Neural crest cell (in vitro differentiated cells): ENCODE measurements around the gene ARHGAP22. TPM values are rescaled to one million over a fixed set of nuclear protein-coding genes. Genes with fewer than 3 reads are reported as not detected.

ENCODE experiments used
- DNase-seq: peaks from one replicate; pipeline ENCODE4 v3.0.0; 2021; ENCODE audit warnings: low read depth, mixed read lengths, low spot score
- H3K27ac Mint-ChIP-seq: one replicate; pipeline ENCODE4 v1.8.0; 2021; ENCODE audit warnings: mild to moderate bottlenecking, mixed read lengths; ENCODE audit not compliant: unreplicated experiment
- H3K27me3 Mint-ChIP-seq: 2 replicates; pipeline ENCODE4 v1.8.0; 2021; ENCODE audit warnings: low read depth, mild to moderate bottlenecking, mixed read lengths
- H3K36me3 Mint-ChIP-seq: 2 replicates; pipeline ENCODE4 v1.8.0; 2021; ENCODE audit warnings: low read depth, mild to moderate bottlenecking, mixed read lengths
- H3K4me1 Mint-ChIP-seq: 2 replicates; pipeline ENCODE4 v1.8.0; 2021; ENCODE audit warnings: mixed read lengths
- H3K4me3 Mint-ChIP-seq: one replicate; pipeline ENCODE4 v1.8.0; 2021; ENCODE audit warnings: mild to moderate bottlenecking, mixed read lengths
- H3K9me3 Mint-ChIP-seq: 2 replicates; pipeline ENCODE4 v1.8.0; 2021; ENCODE audit warnings: mixed read lengths
- long read RNA-seq: library from polyadenylated mRNA; unstranded; transcript quantifications from one replicate; pipeline ENCODE4 v2.0.0, GENCODE V29; 2020
- total RNA-seq: library from RNA; stranded (reverse); gene quantifications from 2 replicates; pipeline ENCODE4 v1.2.1, GENCODE V29; 2021
- TF ChIP-seq, protein P1 (sequence below): fragments of 200-600 bp; sonication (generic); conservative IDR thresholded peaks from 2 replicates; pipeline ENCODE4 v1.5.0; 2021; ENCODE audit warnings: antibody characterized with exemption, mild to moderate bottlenecking

Gene ARHGAP22, protein sequence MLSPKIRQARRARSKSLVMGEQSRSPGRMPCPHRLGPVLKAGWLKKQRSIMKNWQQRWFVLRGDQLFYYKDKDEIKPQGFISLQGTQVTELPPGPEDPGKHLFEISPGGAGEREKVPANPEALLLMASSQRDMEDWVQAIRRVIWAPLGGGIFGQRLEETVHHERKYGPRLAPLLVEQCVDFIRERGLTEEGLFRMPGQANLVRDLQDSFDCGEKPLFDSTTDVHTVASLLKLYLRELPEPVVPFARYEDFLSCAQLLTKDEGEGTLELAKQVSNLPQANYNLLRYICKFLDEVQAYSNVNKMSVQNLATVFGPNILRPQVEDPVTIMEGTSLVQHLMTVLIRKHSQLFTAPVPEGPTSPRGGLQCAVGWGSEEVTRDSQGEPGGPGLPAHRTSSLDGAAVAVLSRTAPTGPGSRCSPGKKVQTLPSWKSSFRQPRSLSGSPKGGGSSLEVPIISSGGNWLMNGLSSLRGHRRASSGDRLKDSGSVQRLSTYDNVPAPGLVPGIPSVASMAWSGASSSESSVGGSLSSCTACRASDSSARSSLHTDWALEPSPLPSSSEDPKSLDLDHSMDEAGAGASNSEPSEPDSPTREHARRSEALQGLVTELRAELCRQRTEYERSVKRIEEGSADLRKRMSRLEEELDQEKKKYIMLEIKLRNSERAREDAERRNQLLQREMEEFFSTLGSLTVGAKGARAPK
- 5.2 and 7.5 TPM in 2 replicates for total RNA-seq
- long read RNA-seq, partial matches to known transcripts = 0 of 3 reads
- long read RNA-seq, other reads (novel, unspliced or antisense) = 3 of 3 reads

DNA sequence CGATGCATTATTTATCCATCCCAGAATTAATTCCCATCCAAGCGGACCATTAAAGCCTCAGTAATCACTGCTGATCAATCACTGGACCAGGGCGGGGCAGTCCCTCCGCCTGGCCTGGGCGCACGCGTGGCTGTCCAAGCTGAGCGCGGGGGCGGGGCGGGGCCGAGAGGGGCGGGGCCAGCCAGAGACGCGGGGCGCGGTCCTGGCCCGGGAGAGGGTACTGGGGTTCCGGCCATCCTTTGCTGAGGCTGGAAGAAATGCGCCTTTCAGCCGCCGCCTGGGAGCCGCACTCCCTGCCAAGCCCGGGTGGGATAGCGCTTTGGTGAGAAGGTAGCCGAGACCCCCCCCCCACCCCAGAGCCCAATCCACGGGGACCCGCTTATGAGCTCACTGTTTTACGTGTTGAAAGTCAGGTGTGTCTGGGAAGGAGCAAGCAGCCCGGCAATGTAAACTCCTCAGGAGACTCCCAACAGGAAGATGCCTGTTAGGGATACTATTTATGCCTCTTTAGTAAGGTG is at the start of gene ARHGAP22:
ARHGAP22 (minus strand) TSS at position 83 of the 518 bp plus-strand sequence. CDS start 277 bp downstream, outside the sequence.
- DNase-seq = peak; percentile 8
- Mint-ChIP-seq H3K4me1 (peaks cover 3% of the 10 kb centered on the region), H3K27ac (no peak within 1 kb of the TSS), H3K27me3 (peaks cover 46% of the 10 kb centered on the region), H3K36me3 (no peaks in the 10 kb centered on the region), H3K4me3 (peak within 1 kb of the TSS; percentile 75), H3K9me3 (no peaks in the 10 kb centered on the region)
- TF ChIP-seq, protein P1, sequence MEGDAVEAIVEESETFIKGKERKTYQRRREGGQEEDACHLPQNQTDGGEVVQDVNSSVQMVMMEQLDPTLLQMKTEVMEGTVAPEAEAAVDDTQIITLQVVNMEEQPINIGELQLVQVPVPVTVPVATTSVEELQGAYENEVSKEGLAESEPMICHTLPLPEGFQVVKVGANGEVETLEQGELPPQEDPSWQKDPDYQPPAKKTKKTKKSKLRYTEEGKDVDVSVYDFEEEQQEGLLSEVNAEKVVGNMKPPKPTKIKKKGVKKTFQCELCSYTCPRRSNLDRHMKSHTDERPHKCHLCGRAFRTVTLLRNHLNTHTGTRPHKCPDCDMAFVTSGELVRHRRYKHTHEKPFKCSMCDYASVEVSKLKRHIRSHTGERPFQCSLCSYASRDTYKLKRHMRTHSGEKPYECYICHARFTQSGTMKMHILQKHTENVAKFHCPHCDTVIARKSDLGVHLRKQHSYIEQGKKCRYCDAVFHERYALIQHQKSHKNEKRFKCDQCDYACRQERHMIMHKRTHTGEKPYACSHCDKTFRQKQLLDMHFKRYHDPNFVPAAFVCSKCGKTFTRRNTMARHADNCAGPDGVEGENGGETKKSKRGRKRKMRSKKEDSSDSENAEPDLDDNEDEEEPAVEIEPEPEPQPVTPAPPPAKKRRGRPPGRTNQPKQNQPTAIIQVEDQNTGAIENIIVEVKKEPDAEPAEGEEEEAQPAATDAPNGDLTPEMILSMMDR = no peak

GRCh38 chr10:48653944-48654698 is 49.2 kb upstream of the ARHGAP22 start:
- H3K4me3 Mint-ChIP-seq = no peak overlapping the region
- H3K4me1 Mint-ChIP-seq = peaks cover 8% of the 10 kb centered on the region
- no peaks in the 10 kb centered on the region for H3K36me3 Mint-ChIP-seq
- no peak for DNase-seq
- peaks cover 62% of the 10 kb centered on the region for H3K27me3 Mint-ChIP-seq
- TF ChIP-seq, protein P1 = no peak
- H3K27ac Mint-ChIP-seq = no peak overlapping the region
- no peaks in the 10 kb centered on the region for H3K9me3 Mint-ChIP-seq

- Mint-ChIP-seq H3K36me3 (no peaks in the 10 kb centered on the region), H3K27me3 (peaks cover 62% of the 10 kb centered on the region), H3K27ac (no peak overlapping the region)
Measured at GRCh38 chr10:48653347-48653746, 48.5 kb upstream of the ARHGAP22 start.

GRCh38 chr10:48652344-48652743 is 47.5 kb upstream of the ARHGAP22 start:
- Mint-ChIP-seq H3K4me1 (peaks cover 4% of the 10 kb centered on the region), H3K4me3 (no peak overlapping the region), H3K36me3 (no peaks in the 10 kb centered on the region), H3K27me3 (peaks cover 55% of the 10 kb centered on the region), H3K27ac (no peak overlapping the region), H3K9me3 (no peaks in the 10 kb centered on the region)
- TF ChIP-seq, protein P1 = no peak
- DNase-seq = no peak

More at GRCh38 chr10:48653347-48653746, 48.5 kb upstream of the ARHGAP22 start:
- DNase-seq = no peak
- TF ChIP-seq, protein P1 = no peak
- Mint-ChIP-seq H3K4me1 (peaks cover 6% of the 10 kb centered on the region), H3K9me3 (no peaks in the 10 kb centered on the region), H3K4me3 (no peak overlapping the region)

DNA sequence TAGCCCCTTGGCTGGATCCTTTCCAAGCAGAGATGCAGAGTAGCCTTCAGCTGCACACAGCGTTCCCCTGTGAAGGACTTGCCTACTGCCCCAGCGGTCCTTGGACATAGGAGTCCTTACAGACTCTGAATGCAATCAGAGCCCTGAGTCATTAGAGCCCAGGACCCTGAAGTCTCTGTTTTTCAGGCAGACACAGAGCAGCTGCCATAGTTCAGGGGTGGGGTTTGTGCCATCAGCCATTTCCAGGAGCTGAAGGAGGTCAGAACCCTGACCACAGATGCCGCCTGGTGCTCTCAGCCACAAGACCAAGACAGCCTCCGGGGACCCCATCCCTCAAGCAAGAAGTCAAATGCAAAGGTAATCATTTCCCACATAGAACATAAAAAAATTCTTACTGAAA is 47.0 kb upstream of the ARHGAP22 start:
- no peaks in the 10 kb centered on the region for H3K36me3 Mint-ChIP-seq
- H3K27me3 Mint-ChIP-seq = peaks cover 55% of the 10 kb centered on the region
- H3K27ac Mint-ChIP-seq = no peak overlapping the region
- DNase-seq = no peak
- no peaks in the 10 kb centered on the region for H3K9me3 Mint-ChIP-seq
- H3K4me3 Mint-ChIP-seq = no peak overlapping the region
- H3K4me1 Mint-ChIP-seq = peaks cover 4% of the 10 kb centered on the region
- TF ChIP-seq, protein P1 = no peak
